Activated naive CD8-positive, alpha-beta T cell (primary cell): ENCODE data around the gene EIF3I.

Source experiments
- H3K27ac Mint-ChIP-seq: one replicate; pipeline ENCODE4 v1.8.0; 2021; ENCODE audit warnings: mixed read lengths
- H3K27me3 Mint-ChIP-seq: one replicate; pipeline ENCODE4 v1.8.0; 2021; ENCODE audit warnings: mixed read lengths
- H3K36me3 Mint-ChIP-seq: one replicate; pipeline ENCODE4 v1.8.0; 2021; ENCODE audit warnings: mixed read lengths
- H3K4me1 Mint-ChIP-seq: one replicate; pipeline ENCODE4 v1.8.0; 2021; ENCODE audit warnings: low read depth, mixed read lengths
- H3K4me3 Mint-ChIP-seq: one replicate; pipeline ENCODE4 v1.8.0; 2021; ENCODE audit warnings: mild to moderate bottlenecking, mixed read lengths
- H3K9me3 Mint-ChIP-seq: one replicate; pipeline ENCODE4 v1.8.0; 2021; ENCODE audit warnings: low read depth, mixed read lengths

The EIF3I gene

GRCh38 chr1:32234792-32235191 lies 12.6 kb downstream of the EIF3I start:
- peaks cover 8% of the 10 kb centered on the region for H3K36me3 Mint-ChIP-seq
- H3K4me3 Mint-ChIP-seq, result no peak overlapping the region
- no peaks in the 10 kb centered on the region for H3K9me3 Mint-ChIP-seq
- H3K27ac Mint-ChIP-seq, result no peak overlapping the region
- no peaks in the 10 kb centered on the region for H3K27me3 Mint-ChIP-seq
- H3K4me1 Mint-ChIP-seq, result no peaks in the 10 kb centered on the region

- Mint-ChIP-seq H3K27me3 (no peaks in the 10 kb centered on the region), H3K27ac (no peak overlapping the region), H3K36me3 (peaks cover 2% of the 10 kb centered on the region), H3K9me3 (no peaks in the 10 kb centered on the region), H3K4me3 (peak overlapping the region; percentile 87), H3K4me1 (peaks cover 11% of the 10 kb centered on the region)
Measured at GRCh38 chr1:32239337-32239736, 17.1 kb downstream of the EIF3I start.

GRCh38 chr1:32239790-32240139 lies 17.6 kb downstream of the EIF3I start:
- H3K4me1 Mint-ChIP-seq, result peaks cover 11% of the 10 kb centered on the region
- H3K27me3 Mint-ChIP-seq, result no peaks in the 10 kb centered on the region
- H3K36me3 Mint-ChIP-seq, result peaks cover 2% of the 10 kb centered on the region
- no peaks in the 10 kb centered on the region for H3K9me3 Mint-ChIP-seq
- H3K4me3 Mint-ChIP-seq, result peak overlapping the region; percentile 87
- no peak overlapping the region for H3K27ac Mint-ChIP-seq

GRCh38 chr1:32240140-32240951 lies 18.1 kb downstream of the EIF3I start:
- Mint-ChIP-seq H3K4me3 (peak overlapping the region; percentile 87), H3K27me3 (no peaks in the 10 kb centered on the region), H3K27ac (no peak overlapping the region), H3K36me3 (peaks cover 2% of the 10 kb centered on the region), H3K4me1 (peaks cover 11% of the 10 kb centered on the region), H3K9me3 (no peaks in the 10 kb centered on the region)

GRCh38 chr1:32241001-32241763 lies 19.0 kb downstream of the EIF3I start:
- peak overlapping the region; percentile 22 for H3K27ac Mint-ChIP-seq
- no peaks in the 10 kb centered on the region for H3K9me3 Mint-ChIP-seq
- peaks cover 15% of the 10 kb centered on the region for H3K4me1 Mint-ChIP-seq
- H3K27me3 Mint-ChIP-seq, result no peaks in the 10 kb centered on the region
- peaks cover under 1% of the 10 kb centered on the region for H3K36me3 Mint-ChIP-seq
- peak overlapping the region; percentile 87 for H3K4me3 Mint-ChIP-seq

GRCh38 chr1:32242341-32242851 lies 20.2 kb downstream of the EIF3I start:
- Mint-ChIP-seq H3K36me3 (no peaks in the 10 kb centered on the region), H3K27me3 (no peaks in the 10 kb centered on the region), H3K27ac (no peak overlapping the region), H3K4me1 (peaks cover 24% of the 10 kb centered on the region), H3K9me3 (no peaks in the 10 kb centered on the region), H3K4me3 (peak overlapping the region; percentile 35)

GRCh38 chr1:32246888-32247273 lies 24.7 kb downstream of the EIF3I start, which contains the start of gene FAM167B:
Gene FAM167B, plus strand, starts transcription at chr1:32247222. Its CDS starts 200 bp downstream, at chr1:32247422.
- H3K36me3 Mint-ChIP-seq, result peaks cover 2% of the 10 kb centered on the region
- peak within 1 kb of the TSS; percentile 69 for H3K4me3 Mint-ChIP-seq
- H3K27ac Mint-ChIP-seq, result peak within 1 kb of the TSS; percentile 95
- H3K9me3 Mint-ChIP-seq, result no peaks in the 10 kb centered on the region
- H3K4me1 Mint-ChIP-seq, result peaks cover 53% of the 10 kb centered on the region
- H3K27me3 Mint-ChIP-seq, result no peaks in the 10 kb centered on the region

- Mint-ChIP-seq H3K4me3 (no peak overlapping the region), H3K9me3 (no peaks in the 10 kb centered on the region), H3K27me3 (no peaks in the 10 kb centered on the region), H3K27ac (peak overlapping the region; percentile 95), H3K36me3 (peaks cover 2% of the 10 kb centered on the region), H3K4me1 (peaks cover 55% of the 10 kb centered on the region)
Measured at GRCh38 chr1:32247452-32247851, 25.2 kb downstream of the EIF3I start.

- Mint-ChIP-seq H3K4me1 (peaks cover 57% of the 10 kb centered on the region), H3K27me3 (no peaks in the 10 kb centered on the region), H3K36me3 (peaks cover 2% of the 10 kb centered on the region), H3K4me3 (peak overlapping the region; percentile 69), H3K9me3 (no peaks in the 10 kb centered on the region), H3K27ac (peak overlapping the region; percentile 95)
Measured at GRCh38 chr1:32247983-32248889, 26.0 kb downstream of the EIF3I start.

GRCh38 chr1:32249831-32250525 lies 27.8 kb downstream of the EIF3I start:
- Mint-ChIP-seq H3K36me3 (peaks cover 2% of the 10 kb centered on the region), H3K9me3 (no peaks in the 10 kb centered on the region), H3K27ac (peak overlapping the region; percentile 99), H3K4me1 (peaks cover 67% of the 10 kb centered on the region), H3K27me3 (no peaks in the 10 kb centered on the region), H3K4me3 (peak overlapping the region; percentile 100)

- Mint-ChIP-seq H3K27ac (peak within 1 kb of the TSS; percentile 99), H3K4me1 (peaks cover 72% of the 10 kb centered on the region), H3K9me3 (no peaks in the 10 kb centered on the region), H3K27me3 (no peaks in the 10 kb centered on the region), H3K36me3 (peaks cover 2% of the 10 kb centered on the region), H3K4me3 (peak within 1 kb of the TSS; percentile 100)
Measured at GRCh38 chr1:32250893-32251716, 28.9 kb downstream of the EIF3I start, which contains the start of gene LCK. Gene LCK, plus strand, starts transcription at chr1:32251265. Its CDS starts 23,065 bp downstream, at chr1:32274330.

GRCh38 chr1:32255072-32256071 lies 33.2 kb downstream of the EIF3I start:
- peak overlapping the region; percentile 79 for H3K27ac Mint-ChIP-seq
- peaks cover 6% of the 10 kb centered on the region for H3K36me3 Mint-ChIP-seq
- no peaks in the 10 kb centered on the region for H3K27me3 Mint-ChIP-seq
- H3K4me3 Mint-ChIP-seq, result peak overlapping the region; percentile 81
- H3K4me1 Mint-ChIP-seq, result peaks cover 65% of the 10 kb centered on the region
- H3K9me3 Mint-ChIP-seq, result no peaks in the 10 kb centered on the region
